NCI-H748 treated with DMSO at 0.1 percent for 48 hours (cell line): Measurements from ENCODE around the gene ZNF445.
A peak's percentile ranks its signal among the peaks of the same experiment; 100 is the strongest.
"Not testable (repeated sequence)": the region's sequence is repeated elsewhere in the genome, so short reads cannot be mapped to it uniquely, and the experiment has no call there.

Experiments used
- DNase-seq: peaks from one replicate; lab custom pipeline; 2025; lab: John Stamatoyannopoulos, UW

ZNF445 gene

GRCh38 chr3:44477312-44478030 is at the start of gene ZNF445:
ZNF445 (minus strand) TSS chr3:44477670; CDS start chr3:44455549, 22,121 bp downstream.
- DNase-seq, result peak; percentile 24

DNA sequence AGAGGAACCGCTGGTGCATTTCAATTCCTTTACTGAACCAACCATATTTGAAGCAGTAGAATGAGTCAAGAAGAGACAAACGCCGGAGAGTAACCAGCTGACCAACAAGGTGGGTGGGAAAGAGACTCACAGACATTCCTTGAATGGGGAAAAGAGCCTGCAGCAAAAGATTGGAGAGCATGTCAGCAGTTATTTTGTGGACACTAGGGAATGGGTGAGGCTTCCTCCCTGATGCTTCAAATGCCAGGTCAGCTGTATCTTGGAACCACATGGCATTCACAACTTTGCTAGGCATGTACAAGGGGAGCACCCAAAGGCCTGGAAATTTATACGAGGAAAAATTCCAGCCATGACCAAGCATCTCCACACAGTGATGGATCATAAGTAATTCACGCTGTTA is 47.6 kb upstream of the ZNF445 start:
- DNase-seq, result no peak

- DNase-seq, result no peak
These were observed 45.0 kb upstream of the ZNF445 start for GRCh38 chr3:44522494-44522933.

- DNase-seq, result no peak
These were observed 44.3 kb upstream of the ZNF445 start for GRCh38 chr3:44521721-44522120.

- no peak for DNase-seq
These were observed 41.3 kb upstream of the ZNF445 start for GRCh38 chr3:44518782-44519156.

- no peak for DNase-seq
These were observed 38.8 kb upstream of the ZNF445 start for GRCh38 chr3:44516230-44516629.

DNA sequence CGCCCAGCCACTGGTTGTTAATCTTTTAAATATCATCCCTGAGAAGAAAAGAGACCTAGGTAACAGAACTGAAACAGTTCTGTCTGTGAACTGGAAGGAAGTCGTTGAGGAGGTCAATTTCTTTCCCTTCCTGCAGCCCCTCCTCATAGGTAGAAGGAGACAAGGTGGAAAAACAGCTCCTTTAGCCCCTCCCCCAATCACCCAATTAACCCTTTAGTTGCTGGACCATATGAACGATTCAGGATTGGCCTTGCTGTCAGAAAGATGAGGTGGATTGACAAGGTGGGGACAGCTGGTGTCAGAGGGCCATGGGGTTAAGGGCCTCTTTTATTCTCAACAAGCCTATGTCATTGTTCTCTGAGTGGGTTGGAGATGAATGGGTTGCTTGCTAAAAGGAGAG is 36.0 kb upstream of the ZNF445 start:
- DNase-seq, result no peak

DNA sequence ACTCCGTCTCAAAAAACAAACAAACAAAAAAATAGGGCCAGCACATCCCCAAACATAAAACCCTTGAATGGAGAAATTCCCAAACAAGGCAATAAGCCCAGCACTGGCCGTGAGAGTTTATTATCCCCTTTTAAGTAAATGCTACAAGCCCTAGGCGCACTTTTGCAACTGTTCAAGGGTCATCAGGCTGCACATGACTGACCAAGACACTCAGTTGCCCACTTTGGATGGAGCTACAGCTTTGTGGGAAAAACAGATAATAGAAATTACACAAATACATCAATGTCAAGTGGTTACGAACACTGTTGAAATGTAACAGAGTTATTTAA is 33.7 kb upstream of the ZNF445 start:
- DNase-seq, result no peak

- peak; percentile 1 for DNase-seq
These were observed 32.5 kb upstream of the ZNF445 start for GRCh38 chr3:44510000-44510368.

GRCh38 chr3:44509393-44509921 is 32.0 kb upstream of the ZNF445 start:
- DNase-seq, result no peak

DNA sequence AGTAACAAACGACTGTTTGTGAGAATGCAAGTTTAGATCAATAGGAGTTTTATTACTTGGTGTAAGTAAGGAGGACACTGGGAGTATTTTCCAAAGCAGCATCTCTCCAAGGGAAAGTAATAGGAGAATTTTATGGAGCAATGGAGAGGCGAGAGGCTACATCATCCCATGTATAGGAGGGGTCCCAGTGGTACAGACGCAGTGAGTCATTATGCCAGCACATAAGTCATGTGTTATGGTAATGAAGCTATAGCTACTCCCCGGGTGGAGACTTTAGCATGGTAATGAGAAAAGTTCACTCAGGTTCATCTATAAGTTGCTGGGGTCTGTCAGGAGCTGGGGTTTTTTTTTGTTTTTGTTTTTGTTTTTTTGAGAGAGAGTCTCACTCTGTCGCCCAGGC is 29.5 kb upstream of the ZNF445 start:
- DNase-seq, result no peak

DNA sequence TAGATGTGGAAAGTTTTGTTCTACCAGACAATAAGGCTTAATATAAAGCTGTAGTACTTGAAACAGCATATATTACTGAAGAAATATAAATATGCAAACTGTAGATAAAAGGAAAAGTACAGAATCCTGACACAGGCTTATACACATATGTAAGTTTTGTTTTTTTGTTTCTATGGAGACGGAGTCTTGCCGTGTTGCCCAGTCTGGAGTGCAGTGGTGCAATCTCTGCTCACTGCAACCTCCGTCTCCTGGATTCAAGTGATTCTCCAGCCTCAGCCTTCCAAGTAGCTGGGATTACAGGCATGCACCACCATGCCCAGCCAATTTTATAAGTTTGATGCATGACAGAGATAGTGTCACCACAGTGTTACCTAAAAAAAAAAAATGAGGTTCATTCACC is 29.1 kb upstream of the ZNF445 start:
- no peak for DNase-seq

DNA sequence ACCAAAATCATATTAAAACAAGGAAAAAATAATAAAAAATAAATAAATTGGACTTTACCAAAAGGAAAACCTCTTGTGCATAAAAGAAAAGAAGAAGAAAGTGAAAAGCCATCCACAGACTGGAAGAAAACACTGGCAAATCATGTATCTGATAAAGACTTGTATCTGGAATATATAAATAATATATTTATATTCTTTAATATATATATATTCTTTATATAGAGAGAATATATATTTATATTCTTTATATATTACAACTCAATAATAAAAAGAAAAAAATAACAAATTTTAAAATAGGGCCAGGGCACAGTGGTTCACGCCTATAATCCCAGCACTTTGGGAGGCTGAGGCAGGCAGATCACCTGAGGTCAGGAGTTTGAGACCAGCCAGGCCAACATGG is 27.1 kb upstream of the ZNF445 start:
- no peak for DNase-seq

DNA sequence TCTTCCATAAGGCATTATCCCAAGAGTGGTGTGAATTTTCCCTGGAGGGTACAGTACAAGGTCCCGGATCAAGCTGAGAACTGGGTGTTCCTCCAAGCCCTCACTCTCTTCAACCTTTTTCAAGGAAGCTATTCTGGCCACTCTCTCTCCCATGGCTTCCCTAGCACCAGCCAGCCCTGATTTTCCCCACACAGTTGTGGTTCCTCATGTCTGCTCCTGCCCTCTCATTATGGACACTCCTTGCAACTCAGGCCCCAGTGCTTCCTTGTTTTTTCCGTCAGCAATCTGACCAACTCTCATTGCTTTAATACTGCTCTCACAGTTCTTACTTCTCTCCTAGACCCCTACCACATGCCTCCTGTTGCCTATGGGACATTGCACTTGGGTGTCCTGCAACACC is 25.7 kb upstream of the ZNF445 start:
- DNase-seq, result not testable (repeated sequence)

DNA sequence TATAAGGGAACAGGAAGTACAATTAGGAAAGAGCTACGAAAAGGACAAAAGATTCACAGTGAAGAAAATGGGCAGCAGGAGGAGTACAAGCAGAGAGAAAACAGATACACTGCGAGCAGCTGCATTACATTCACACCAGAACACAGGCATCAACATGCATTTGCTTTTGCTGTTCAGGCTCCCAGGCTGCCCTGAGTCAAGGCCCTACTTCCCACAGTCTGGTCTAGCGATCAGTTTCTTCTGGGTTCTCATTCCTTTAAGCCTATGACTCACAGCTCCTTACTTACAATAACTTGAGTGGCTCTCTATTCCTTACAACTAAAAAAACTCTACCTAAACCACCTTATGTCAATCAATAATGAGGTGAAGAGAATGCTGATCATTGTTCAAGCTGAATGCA is 24.5 kb upstream of the ZNF445 start:
- DNase-seq, result no peak

- not testable (repeated sequence) for DNase-seq
These were observed 22.4 kb upstream of the ZNF445 start for GRCh38 chr3:44499899-44500168.

DNA sequence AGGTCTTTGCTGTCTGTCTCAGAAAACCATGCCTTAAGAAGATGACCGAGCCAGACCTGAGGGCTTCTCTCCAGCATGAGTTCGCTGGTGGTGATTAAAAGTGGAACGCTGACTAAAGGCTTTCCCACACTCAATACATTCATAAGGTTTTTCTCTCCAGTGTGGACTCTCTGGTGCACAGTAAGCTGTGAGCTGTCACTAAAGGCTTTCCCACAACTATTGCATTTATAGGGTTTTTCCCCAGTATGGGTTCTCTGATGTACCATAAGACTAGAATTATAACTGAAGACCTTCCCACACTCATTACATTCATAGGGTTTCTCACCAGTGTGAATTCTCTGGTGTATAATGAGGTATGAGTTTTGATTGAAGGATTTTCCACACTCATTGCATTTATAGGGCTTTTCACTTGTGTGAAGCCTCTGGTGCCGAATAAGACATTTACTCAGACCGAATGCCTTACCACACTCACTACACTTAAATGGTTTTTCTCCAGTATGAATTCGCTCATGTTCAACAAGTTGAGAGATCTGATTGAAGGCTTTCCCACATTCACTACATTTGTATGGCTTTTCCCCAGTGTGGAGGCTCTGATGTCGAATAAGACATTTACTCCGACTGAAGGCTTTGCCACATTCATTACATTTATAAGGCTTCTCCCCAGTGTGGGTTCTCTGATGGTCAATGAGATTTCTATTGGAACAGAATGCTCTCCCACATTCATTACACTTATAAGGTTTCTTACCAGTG is 21.9 kb upstream of the ZNF445 start:
- no peak for DNase-seq

DNA sequence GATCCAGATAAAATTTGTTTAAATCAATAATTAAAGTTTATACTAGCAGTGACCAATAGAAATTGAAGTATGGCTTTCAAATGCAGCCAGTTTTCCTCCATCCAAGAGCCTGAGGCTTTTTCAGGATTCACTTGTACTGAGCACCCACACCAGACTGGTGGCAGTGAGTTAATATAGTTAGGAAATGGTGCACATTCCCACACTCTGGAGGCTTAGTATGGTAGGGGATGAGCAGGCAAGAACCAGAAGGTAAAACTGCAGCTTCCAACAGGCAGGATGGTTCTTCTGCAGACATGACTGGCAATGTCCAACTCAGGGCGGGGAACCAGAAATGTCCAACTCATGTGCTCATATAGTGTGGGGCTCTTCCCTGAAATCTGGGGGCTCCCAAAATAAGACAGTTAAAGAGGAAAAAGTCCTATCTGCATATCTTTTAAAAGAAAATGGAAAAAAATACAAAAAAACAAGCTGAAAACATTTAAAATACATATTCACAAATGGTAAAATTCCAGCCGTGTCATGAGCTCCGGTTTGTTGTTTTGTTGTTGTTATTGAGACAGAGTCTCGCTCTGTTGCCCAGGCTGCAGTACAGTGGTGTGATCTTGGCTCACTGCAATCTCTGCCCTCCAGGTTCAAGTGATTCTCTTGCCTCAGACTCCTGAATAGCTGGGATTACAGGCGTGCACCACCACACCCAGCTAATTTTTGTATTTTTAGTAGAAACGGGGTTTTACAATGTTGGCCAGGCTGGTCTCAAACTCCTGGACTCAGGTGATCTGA is 18.4 kb upstream of the ZNF445 start:
- DNase-seq, result no peak

DNA sequence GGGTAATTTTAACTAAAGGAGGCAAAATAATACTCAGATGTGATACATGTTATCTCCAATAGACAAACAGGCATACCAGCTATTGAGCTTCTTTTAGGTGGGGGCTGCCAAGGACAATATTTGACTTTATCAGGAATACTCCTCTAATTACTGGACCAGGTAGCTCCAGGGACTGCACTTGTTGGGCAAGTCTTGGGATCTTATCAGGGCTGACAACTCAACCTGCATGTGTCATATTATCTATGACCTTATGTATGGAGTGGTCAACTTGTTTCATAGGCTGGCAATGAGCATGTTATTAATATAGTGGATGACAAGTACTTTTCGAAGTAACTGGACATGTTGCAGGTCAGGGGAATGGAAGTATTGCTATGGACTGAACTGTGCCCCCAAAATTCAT is 15.0 kb upstream of the ZNF445 start:
- no peak for DNase-seq

- DNase-seq, result no peak
These were observed 5.3 kb upstream of the ZNF445 start for GRCh38 chr3:44482721-44483120.

DNA sequence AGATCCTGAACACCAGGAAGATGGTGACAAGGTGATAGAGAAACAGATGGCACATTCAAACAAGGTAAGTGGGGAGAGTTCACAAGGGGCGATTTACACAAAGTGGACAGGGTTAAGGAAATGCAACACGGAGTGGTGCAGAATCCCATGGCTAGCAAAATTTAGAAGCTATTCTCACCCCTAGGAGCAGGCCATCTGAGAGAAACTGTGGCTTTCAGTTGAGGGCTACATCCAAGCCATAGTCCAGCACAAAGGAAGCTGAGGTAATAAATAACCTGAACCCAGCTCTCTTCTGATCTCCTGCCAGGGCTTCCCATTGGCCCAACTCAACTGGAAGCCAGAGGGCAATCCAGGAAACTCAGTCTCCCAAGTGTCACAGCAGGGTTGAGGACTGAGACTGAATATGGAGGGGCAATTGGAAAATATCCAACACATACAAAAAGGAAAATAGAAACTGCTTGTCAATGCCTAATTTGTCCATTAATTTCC is 1.2 kb upstream of the ZNF445 start:
- no peak for DNase-seq

DNA sequence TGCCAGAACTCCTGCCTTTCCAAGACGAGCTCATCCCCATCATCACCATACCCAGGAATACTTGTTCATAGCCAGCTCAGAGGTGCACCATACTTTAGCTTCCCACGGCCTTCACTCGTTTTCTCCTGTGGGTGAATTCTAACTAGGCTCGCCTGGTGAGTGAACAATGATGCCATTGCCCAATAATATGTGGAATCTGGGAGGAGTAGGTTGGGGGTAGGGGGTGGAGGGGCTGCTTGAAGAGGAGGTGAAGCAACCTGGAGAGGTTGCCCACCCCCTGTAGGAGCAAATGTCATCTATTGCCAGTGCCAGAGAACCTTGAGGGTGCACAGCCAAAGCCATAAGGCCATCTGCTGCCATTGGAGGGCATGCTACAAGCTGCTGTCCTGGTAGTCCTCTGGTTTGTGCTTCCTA is 592 bp upstream of the ZNF445 start:
- no peak for DNase-seq

GRCh38 chr3:44476963-44477311 is 533 bp downstream of the ZNF445 start:
- DNase-seq, result no peak
